Sigmoid colon (tissue), 3 donors: ENCODE measurements around the gene REEP3.

Experiments
- POLR2A ChIP-seq, 2 donors: fragments of 450-650 bp; IDR thresholded peaks; one replicate each; pipeline ENCODE4 v1.6.1; 2016; ENCODE audit warnings: antibody characterized with exemption in 2 of 2, mild to moderate bottlenecking in 2 of 2, moderate library complexity in 2 of 2
- TF ChIP-seq, protein P1 (sequence below), 4 experiments: fragments of 450-650 bp in 3 of 4; fragments of 200-600 bp in 1 of 4; IDR thresholded peaks; one replicate each; pipeline ENCODE4 v1.5.1; 2016 to 2019; ENCODE audit warnings: antibody characterized with exemption in 4 of 4, mild to moderate bottlenecking in 3 of 4, moderate library complexity in 2 of 4

DNA sequence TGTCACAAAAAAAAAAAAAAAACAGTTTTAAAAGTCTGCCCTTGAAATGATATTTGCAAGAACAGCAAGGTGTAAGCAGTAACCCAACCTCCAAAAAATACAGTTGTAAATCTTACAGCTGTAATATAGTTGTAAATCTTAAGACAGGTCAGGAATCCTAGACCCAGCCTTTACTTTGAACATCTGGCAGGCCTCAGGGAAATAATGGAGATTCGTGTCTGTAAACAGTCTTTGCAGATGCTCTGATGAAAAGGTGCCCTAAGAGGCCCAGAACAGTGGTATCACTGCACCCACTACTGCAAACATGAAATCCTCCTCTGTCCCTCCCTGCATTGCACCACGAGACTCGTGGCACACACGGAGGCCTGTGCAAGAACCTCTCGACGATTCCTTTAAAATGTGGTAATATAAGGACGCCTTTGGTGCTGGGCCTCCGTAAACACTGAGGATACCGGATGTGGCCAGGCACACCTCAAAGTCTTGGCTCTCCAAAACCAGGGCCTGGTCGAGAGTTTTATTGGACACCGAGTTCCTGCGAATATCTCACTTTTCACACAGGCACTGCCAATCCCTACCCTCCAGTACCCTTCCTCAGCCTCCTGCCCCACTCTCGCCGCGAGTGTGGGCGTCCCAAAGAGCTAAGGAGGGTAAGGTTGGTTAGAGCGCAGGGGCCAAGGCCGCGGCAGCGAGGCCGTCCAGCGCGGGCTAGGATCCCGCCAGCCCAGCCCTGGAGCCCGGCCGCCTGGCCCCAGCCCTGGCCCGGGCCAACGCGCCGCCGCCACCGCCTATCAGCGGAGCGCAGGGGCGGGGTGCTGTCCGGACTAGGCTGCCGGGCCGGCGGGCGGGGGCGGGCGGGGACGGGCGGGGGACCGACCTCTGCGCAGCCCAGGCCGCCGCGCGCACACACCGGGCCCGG, at the start of gene REEP3:
- TF ChIP-seq POLR2A (IDR thresholded peaks at IDR 0.05) = no peak
- TF ChIP-seq, protein P1, sequence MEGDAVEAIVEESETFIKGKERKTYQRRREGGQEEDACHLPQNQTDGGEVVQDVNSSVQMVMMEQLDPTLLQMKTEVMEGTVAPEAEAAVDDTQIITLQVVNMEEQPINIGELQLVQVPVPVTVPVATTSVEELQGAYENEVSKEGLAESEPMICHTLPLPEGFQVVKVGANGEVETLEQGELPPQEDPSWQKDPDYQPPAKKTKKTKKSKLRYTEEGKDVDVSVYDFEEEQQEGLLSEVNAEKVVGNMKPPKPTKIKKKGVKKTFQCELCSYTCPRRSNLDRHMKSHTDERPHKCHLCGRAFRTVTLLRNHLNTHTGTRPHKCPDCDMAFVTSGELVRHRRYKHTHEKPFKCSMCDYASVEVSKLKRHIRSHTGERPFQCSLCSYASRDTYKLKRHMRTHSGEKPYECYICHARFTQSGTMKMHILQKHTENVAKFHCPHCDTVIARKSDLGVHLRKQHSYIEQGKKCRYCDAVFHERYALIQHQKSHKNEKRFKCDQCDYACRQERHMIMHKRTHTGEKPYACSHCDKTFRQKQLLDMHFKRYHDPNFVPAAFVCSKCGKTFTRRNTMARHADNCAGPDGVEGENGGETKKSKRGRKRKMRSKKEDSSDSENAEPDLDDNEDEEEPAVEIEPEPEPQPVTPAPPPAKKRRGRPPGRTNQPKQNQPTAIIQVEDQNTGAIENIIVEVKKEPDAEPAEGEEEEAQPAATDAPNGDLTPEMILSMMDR (IDR thresholded peaks at IDR 0.05) = no peak
